Amniotic stem cell (primary cell): ENCODE data around the gene NPB.
A peak's percentile ranks its signal among the peaks of the same experiment; 100 is the strongest.

ENCODE experiments used
- DNase-seq: peaks from one replicate; lab custom pipeline; 2025; lab: John Stamatoyannopoulos, UW

Gene NPB

DNA sequence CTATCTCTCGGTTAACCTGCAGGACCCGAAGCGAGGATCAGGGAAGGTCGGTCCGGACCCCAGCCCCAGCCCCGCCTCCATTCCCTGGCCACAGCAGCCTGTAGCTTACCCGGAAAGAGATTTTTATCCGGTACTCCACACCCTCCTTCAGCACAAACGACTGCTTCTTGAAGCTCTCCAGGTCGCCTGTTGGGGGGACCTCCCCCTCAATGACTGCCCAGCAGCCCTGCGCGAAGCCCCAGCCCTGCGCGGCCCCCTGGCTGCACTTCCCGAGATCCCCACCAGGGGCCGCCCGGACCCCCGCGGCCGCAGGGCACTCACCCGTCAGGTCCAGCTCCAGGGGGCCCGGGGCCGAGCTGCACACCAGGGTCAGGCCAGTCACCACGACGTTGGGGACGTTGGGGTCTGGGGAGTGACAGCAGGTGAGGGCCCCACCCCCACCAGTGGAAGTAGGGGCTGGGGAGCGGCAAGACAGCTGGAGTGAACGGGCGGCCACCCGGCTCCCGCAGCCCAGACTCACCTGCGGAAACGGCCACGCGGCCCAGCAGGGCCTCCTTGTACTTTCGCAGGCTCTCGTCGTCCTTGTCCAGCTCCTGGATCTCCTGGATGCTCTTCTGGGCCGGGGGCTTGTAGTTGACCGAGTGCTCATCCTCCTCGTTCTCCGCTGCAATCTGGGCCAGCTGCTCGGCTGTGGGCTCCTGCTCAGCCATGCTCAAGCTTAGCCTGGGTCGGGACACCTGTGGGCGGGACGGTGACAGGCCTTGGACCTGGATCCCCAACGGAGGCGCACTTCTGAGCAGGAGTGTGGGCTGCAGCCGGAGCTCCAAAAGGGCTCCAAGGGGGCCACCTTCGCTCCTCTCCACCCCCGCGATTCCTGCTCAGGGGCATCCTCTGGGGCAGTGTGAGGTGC is 32.6 kb upstream of the NPB start:
- no peak for DNase-seq

DNA sequence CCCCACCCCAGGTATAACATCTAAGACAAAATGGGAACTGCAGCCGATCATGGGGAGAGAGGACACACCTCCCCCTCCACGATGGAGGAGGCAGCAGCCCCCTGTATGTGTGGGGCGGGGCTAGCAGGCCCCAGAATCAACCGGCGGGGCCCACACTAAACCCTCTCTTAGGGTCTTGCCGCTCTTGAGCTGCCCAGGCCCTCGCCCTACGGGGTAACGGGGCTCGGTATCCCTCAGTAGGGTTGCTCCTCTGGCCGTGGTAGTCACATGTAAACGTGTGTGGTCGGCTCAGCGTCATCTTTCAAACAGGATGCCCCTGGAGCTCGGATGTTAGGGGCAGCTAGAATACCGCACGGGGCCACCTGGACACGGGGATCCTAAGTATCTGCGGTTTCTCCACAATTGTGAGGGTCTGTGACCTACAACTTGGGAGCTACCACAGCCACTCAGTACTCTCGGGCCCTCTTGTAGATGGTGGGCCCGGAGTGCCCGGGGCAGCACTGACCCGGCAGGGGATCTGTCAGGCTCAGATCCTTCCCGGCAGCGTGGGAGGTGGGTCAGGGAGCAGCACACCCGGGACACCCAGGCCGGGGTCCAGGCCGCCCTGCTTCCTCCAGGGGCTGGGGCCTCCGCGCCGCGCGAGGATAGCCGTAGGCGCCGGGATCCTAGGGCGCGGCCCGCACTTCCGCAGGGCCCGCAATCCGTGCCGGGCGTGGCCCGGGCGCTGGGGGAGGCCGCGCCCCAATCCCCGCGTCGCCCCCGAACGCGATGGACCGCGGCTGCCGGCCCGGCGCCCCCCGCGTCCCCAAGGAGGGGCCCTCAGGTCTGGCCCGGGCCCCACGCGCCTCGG is 31.7 kb upstream of the NPB start:
- no peak for DNase-seq

DNA sequence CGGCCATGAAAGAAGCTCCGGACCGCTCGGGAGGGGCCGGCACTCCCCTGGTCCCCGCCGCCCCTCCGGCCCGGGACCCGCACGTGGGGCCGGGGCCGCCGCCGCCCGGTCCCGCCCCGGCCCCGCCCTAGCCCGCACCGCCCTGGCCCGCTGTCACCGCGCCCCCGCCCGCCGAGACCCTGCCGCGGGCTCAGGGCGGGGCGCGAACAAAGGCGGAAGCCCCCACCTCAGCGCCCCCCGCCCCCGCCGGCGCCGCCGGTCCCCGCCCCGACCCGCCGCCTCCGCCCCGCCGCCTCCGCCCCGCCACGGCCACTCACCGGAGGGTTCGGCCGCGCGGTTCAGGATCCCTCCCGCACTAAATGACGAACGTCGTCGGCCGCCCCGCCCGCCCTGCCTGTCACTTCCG is 31.1 kb upstream of the NPB start, which contains the start of gene ARHGDIA:
TSS of gene ARHGDIA (minus strand) at position 357 of the 406 bp plus-strand sequence. CDS start 1,407 bp downstream, outside the sequence.
- DNase-seq: no peak

DNA sequence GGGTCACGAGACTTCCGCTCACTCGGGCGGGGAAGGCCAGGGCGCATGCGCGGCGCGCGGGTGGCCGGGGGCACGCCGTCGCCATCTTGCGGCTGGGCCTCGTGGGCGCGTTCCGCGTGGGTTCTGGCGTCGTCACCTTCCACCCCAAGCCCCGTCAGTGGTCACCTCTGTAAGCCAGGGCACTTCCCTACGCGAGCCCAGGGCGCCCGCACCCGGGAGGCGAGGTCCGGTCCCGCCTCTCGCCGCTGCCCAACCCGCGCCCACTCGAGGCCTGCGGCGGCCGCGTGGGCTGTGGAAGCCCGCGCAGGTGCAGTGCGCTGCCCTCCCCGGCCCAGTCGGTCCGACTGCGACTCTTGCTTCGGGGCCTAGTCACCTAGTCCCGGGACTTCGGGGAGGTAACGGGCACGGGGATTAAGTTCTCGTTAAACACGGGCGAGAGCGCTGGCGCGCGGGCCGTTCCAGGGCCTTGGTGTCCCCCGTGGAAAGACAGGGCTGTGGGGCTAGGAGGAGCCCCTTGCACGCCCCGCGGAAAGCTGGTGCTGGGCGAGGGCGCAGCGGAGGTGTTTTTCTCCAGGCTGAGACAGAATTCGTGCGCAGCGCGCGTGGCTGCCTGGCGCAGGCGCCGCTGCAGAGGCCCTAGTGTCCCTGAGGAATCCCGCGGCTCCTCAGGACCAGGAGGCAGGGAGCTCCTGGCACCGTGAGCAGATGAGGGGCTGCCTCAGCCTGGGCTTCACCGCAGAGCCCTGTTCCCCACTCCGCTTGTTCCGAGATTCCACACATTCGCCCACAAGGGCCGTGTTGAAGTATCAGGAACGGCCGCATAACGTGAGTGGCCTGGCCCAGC is 30.4 kb upstream of the NPB start:
- DNase-seq: peak; percentile 65

DNA sequence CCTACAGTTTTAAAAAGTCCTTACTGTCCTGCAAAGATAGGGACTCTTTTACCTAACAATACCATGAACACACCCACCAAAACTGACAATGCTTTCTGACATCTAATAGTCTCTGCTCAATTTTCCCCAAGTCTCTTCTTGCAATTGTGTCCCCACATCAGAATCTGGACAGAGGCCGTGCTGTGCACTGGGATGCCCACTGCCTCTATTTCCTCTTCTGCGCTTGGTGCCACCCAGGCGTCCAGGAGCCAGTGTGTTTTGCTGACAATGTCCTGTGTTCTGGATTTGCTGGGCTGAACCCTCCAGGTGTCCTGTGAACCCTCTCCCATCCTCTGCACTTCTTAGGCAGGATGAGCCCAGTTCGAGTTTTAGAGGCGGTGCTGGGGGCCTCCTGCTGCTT is 24.5 kb upstream of the NPB start:
- no peak for DNase-seq

DNA sequence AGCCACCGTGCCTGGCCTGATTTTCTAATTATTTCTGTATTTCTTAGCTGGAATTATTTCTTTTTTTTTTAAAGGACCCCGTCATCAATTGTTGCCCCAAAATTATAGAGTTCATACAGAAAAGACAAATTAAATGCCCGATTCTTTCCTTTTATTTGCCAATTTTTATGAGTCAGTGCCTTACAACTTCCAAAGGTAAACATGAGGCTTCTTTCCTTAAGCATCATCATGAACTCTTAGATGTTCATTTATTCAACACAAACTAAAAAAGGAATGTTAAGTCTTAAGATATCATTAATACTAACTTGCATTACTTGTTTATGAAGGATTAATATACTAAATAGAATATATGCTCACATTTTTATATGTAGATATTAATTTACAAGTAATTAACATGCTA is 23.7 kb upstream of the NPB start:
- DNase-seq: no peak

DNA sequence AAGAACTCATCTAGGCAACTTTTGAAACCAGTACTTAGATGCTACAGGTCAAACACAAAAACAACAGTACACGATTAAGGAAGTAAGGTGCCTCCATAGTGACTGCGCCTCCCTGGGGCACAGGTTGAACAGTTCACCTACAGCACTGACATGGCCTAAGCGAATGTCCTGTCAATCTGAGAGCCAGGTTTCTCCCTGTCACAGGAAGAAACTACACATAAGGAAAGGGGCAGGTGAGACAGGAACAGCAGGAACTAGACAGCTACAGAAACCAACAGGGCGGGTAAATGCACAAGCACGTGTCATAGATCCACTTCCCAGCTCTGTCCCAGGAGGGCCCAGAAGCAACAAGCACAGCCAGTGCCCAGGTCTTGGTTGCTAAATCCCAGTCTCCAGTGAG is 22.9 kb upstream of the NPB start:
- DNase-seq: no peak

DNA sequence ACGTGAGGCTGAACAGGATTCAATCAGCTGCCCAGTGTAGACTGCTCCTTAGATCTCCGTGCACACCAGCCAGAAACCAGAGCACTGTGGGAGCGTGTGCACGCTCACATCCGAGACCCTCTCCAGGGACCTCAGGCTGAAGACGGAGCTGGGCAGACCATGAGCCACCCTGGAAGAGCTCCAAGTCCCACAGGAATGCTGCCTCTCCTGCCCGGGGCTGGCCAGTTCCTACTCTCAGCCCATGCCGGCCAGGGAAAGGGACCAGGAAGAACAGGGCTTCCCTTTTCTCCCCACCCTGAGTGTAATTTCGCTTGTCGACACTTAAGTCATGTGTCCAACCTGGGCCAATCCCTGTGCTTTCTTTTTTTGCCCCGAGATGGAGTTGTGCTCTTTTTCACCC is 17.5 kb upstream of the NPB start:
- no peak for DNase-seq

DNA sequence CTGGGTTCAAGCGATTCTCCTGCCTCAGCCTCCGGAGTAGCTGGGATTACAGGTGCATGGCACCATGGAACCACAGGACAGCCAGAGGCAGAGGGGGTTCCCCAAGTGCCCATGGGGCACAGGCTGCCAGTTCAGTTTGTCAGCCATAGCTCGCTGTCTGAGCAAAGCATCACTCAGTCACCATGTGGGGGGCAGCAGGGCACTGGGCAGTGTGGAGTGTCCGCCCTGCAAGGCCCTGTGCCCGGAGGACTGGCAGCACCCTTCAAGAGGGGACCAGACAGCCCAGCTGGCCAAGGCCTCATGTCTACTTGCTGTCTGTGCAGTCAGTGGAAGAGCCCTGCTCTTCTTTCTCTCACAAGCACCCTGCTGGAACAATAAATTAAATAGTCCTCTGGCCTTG is 17.1 kb upstream of the NPB start:
- DNase-seq: no peak

DNA sequence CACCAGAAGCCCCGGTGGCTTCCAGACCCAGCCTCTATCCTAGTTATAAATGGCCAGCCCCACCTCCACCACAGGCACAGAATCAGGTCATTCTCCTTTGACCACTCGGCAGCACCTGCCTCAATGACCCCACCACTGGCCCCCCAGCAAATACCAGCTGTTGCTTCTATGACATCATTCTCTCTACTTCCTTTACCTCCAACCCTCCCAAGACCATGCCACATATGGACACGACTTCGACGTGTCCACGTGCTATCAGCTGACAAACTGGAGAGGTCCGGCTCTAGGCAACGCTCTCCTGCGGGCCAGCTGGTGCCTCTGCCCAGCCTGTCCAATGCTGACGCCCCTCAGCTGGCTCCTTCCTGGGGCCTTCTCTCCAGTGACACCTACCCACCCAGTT is 16.6 kb upstream of the NPB start:
- DNase-seq: no peak

DNA sequence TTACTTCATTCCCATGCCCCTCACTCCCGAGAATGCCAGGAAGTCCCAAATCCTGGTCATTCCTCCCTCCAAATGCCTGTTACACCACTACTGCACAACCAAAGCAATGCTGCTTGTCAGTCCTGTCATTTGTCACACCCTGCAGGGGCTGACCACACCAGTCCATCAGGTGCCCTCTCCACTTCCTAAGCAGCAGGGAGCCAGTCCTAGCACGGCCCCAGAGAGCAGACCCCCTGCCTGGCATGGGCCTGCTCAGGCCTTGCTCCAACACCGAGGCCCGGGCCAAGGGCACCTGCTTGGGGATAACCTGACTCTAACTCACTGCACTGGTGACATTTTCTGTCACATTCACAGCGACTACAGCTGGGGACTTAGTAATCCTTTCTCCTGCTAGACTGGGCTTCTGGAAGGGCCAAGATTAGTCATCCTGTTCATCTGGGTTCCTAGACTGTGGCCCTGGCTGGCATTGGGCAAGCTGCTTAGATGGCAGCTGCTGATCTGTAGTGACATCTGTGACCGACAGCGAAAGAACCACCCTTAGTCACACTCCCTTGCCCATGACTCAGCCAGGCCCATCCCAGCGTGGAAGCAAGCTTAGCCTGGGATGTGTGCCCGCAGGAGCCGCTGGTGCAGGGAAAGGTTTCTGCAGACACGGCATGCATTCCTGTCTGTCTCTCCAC is 16.0 kb upstream of the NPB start:
- no peak for DNase-seq

DNA sequence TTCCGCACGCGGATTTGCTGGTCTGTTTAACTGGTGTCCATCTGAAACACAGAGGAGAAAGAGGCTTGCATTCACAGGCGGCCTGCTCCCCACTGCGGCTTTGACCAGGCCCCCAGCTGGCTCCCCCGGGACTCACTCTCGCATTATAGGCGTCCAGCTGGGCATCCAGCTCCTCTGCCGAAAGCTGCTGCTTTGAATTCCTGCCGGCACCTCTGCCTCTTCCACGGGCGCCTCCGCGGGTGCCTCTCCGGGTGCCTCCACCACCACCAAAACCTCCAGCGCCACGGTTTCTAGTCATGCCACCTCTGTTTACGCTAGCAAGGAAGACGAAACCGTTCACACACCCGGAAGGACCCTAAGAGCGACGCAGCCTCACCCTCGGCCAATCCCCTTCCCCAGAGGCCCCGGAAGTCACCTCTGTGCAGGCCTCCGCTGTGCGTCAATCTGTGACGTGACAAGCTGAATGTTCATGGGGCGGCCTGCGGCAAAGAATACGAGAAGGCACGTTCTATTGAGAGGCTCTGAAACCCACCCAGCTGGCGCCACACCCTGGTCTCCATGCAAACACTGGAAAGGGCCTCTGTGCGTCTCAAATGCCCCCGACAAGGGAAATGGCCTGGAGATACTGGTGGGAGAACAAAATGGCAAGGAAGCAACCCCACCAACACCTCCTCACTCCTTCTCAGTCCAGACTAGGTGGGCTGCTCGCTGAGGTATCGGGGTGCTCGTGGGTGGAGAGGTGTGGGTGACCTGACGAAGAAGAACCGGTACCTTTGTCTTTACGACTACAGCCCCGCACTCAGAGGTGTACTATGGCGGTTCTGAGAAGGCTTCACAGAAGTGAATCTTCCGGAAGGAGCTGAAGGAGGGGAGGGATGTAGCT is 13.7 kb upstream of the NPB start:
- DNase-seq: no peak

DNA sequence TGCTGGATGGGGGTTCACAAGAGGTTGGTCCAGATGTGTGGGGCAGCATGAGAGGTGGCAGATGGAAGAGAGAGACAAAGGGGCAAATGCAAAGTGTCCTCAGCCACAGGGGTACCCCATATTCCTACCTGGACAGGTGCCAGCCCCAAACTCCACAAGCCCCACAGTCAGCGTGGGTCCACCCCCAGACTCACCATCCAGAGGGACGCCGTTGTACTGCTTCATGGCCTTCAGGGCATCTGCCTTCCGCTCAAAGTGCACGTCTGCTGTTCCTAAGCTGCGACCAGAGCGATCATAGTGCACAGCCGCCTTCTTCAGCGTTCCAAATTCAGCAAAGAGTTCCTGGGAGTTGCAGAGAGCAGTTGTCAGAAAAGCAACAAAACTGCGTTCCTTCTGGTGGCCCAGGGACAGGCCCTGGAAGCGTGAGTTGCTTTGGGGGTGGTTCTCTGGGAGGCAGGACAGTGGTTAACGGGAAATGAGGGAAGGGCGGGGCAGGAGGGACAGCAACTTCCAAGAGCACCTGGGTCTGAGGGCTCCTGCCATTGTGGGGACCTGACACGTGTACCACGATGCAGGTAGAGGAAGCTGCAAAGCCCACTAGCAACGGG is 12.9 kb upstream of the NPB start:
- no peak for DNase-seq

DNA sequence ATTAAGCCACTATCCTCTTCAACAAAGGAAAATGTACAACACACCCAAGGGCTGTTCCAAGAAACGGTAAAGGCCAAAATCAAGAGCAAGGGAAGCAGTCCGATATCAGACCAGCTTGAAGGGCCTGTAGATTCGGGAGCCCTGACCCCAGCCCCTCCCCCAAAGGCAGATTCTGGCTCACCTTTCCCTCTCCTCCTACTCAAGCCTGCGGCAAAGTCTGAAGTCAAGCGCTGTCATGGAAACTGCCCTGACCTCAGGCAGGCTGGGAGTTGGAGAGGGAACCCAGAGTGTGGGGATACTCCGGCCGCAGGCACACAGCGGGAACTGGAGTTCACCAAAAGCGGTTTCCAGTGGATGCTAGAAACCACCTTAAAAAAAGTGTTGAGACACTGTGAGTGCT is 12.4 kb upstream of the NPB start:
- no peak for DNase-seq

DNA sequence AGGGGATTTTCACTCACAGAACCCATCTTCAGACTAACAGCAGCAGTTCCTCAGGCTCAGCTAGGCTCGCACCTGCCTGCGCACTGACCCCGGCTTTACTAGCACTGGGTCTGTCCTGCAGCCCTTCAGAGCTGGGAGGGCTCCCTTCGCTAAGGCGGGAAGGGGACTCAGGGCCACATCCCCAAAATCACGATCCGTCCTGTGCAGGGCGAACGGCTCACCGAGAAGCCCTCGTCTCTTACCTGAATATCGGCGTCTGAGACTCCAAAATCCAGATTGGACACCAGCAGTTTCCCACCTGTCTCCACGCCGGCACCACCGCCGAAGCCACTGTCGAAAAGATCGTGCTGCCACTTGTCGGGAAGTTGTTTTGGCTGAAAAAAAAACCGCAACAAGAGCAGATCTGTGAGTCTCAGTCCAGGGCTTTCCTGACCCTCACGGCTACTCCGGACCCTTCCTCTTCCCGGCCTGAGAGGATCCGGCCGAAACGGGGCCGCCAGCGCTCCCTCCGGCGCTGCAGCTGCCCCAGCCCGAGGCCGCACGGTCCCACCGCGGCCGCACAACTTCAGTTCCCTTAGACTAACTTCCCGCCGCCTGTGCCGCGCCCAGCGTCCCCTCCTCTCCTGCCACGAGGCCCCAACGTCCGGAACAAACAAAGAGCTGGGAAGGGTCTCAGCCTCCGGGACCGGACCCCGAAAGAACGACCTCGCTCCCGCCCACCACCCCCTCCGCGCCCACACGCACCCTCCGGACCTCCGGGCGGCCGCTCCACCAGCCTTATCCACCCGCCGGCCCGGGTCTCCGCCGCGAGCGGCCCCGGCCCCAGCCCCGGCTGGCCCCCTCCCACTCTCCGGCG is 11.4 kb upstream of the NPB start:
- no peak for DNase-seq

DNA sequence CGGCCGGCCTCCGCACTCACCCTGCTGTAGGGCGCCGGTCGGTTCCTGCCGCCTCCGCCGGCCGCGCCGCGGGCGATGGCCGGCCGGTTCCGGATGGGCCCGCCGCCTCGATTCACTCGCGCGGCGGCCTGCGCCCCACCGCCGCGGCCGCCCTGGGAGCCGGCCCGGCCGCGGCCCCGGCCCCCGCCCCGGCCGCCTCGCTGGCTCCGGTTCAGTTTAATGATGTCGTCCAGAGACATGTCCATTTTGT is 10.8 kb upstream of the NPB start:
- no peak for DNase-seq

DNA sequence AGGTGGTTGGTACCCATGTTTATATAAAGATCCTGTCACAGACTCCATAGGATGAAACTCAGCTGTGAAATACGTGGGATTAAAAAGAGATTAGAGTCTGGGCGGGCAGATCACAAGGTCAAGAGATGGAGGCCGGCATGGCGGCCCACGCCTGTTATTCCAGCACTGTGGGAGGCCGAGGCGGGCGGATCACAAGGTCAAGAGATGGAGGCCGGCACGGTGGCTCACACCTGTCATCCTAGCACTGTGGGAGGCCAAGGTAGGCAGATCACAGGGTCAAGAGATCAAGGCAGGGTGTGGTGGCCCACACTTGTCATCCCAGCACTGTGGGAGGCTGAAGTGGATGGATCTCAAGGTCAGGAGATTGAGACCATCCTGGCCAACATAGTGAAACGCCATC is 6.6 kb upstream of the NPB start:
- DNase-seq: no peak

DNA sequence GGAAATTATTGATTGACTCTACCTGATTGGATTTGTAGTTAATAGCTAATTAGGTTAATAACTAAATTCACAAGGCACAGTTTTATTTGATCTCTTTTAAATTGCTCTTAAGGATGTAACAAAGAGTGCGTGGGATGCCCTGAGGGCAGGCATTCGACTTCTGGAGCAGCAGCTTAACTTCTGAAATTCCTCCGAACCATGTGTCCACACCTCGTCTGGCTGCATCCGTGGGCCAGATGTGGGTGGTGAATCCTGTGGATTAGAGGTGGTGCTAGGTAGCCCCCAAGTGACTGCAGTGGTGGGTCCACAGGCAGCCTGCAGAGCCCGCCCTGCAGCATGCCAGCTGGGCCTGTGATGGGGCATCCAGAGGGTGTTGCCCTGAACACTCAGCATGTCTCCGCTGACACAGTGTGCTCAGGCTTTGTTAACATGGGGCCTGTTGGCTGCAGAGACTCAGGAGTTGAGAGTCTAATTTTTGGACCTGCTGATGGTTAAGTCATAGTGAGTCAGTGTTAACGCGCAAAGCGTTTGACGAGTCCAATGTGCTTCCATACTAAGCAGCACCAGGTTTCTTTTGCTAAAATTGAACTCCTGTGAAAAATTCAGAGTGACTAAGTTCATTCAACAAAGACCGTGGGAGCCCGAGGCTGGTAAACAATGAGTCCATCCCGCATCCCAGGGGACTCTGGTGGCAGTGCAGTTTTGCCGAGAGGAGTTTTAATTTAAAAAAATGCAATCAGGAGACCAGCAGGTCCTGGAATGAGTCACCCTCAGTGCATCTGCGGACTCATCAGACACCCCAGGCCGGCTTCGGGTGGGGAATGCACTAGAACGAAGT is 3.8 kb upstream of the NPB start:
- DNase-seq: peak; percentile 83

DNA sequence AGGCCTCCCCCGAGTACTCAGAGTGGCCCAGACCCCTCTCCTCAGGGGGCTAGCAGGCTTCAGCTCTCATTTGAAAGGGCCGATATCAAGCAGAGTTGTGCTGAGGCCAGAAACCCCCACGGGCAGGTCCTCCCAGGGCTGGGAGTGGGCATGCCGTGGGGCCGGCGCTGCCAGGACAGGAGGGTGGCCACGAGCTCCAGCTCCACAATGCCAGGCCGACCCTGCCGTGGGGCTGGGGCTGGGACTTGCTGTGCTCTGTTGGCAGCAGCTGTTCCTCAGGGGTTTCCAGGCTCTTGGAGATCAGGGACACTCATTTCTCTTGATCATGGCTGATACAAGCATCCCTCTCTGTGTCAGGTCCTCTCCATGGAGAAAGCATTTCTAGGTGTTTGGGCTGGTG is 3.2 kb upstream of the NPB start:
- no peak for DNase-seq
